Measurements from ENCODE around the gene OPTC. TPM values are rescaled to one million over a fixed set of nuclear protein-coding genes. Genes with fewer than 3 reads are reported as not detected.

The OPTC gene
- total RNA-seq, 1 donor = not detected

GRCh38 chr1:203524152-203524551 is 30.2 kb downstream of the OPTC start:
- Histone ChIP-seq H3K4me1 (ENCODE audit: insufficient read depth, low read length) (peaks cover 9% of the 10 kb centered on the region), H3K27me3 (ENCODE audit: insufficient read depth, low read length) (no peaks in the 10 kb centered on the region), H3K9me3 (ENCODE audit: low read depth, low read length) (no peaks in the 10 kb centered on the region), H3K4me3 (ENCODE audit: low read length) (no peak overlapping the region)

- Histone ChIP-seq H3K9me3 (ENCODE audit: low read depth, low read length) (no peaks in the 10 kb centered on the region), H3K27me3 (ENCODE audit: insufficient read depth, low read length) (no peaks in the 10 kb centered on the region), H3K4me1 (ENCODE audit: insufficient read depth, low read length) (peaks cover 9% of the 10 kb centered on the region), H3K4me3 (ENCODE audit: low read length) (no peak overlapping the region)
These were observed 30.9 kb downstream of the OPTC start for GRCh38 chr1:203524824-203525223.

- Histone ChIP-seq H3K27me3 (ENCODE audit: insufficient read depth, low read length) (no peaks in the 10 kb centered on the region), H3K4me1 (ENCODE audit: insufficient read depth, low read length) (peaks cover 6% of the 10 kb centered on the region), H3K9me3 (ENCODE audit: low read depth, low read length) (no peaks in the 10 kb centered on the region), H3K4me3 (ENCODE audit: low read length) (no peak overlapping the region)
These were observed 31.7 kb downstream of the OPTC start for GRCh38 chr1:203525685-203526084.

DNA sequence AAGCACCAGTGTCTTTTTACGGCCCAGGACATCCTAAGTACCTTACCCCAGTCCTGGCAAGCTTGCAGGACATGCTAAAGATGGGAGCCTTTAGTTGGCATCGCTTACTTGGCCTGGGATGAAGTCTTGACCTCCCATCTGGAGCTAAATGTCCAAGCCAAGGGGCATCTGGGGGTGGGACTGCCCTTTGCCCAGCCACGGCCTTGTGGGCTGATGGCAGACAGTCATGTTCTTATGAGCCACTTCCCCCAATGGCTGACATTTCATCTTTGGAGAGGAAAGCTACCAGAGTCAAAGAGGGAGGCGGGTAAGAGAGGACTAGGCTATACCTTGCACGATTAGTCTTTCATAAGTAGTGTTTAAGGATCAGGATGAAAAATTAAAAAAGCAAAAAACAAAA is 32.2 kb downstream of the OPTC start:
- Histone ChIP-seq H3K27me3 (ENCODE audit: insufficient read depth, low read length) (no peaks in the 10 kb centered on the region), H3K4me1 (ENCODE audit: insufficient read depth, low read length) (peaks cover 6% of the 10 kb centered on the region), H3K4me3 (ENCODE audit: low read length) (no peak overlapping the region), H3K9me3 (ENCODE audit: low read depth, low read length) (no peaks in the 10 kb centered on the region)

DNA sequence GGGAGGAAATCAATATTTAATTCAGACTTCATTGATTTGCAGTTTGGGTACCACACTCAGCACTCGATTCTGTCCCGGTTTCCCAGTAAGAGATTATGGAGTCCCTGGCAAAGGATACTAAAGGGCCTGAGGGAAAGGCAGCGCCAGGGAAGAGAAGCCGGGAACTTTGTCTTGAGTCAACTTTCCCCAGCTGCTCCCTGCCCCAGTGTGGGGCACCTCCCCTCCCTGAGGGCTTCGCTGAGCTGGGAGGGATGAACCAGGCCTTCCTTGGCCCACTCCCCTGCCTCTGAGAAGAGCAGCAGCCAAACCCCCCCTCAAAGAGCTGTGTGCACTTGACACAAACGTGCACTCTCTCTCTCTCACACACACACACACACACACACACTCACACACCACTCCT is 32.6 kb downstream of the OPTC start:
- Histone ChIP-seq H3K4me3 (ENCODE audit: low read length) (no peak overlapping the region), H3K27me3 (ENCODE audit: insufficient read depth, low read length) (no peaks in the 10 kb centered on the region), H3K9me3 (ENCODE audit: low read depth, low read length) (no peaks in the 10 kb centered on the region), H3K4me1 (ENCODE audit: insufficient read depth, low read length) (peaks cover 6% of the 10 kb centered on the region)

DNA sequence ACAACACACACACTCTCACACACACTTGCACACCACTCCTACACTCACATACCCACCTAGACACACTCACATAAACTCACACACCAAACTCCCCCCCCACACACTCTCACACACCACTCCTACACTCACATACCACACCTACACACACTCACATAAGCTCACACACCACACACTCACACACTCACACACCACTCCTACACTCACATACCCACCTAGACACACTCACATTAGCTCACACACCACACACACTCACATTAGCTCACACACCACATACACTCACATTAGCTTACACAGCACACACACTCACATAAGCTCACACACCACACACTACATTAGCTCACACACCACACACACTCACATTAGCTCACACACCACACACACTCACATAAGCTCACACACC is 33.1 kb downstream of the OPTC start:
- Histone ChIP-seq H3K4me3 (ENCODE audit: low read length) (no peak overlapping the region), H3K9me3 (ENCODE audit: low read depth, low read length) (no peaks in the 10 kb centered on the region), H3K27me3 (ENCODE audit: insufficient read depth, low read length) (no peaks in the 10 kb centered on the region), H3K4me1 (ENCODE audit: insufficient read depth, low read length) (peaks cover 6% of the 10 kb centered on the region)

DNA sequence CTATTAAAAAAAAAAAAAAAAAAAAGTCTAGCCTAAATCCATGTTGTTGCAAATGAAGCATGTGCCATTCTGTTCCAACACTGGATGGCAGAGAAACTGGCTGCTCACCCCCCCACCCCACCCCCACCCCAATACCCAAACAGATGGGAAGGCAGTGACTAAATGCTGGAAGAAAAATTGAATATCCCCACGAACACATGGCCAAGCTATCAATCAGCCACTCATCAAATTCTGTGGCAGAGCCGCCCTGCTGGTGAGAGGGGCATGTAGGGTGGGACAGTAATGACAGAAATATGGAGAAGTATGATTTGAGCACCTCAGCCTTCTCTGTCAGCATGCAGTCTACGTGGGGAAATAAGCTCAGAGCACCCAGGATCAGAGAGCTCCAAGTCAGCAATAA is 34.1 kb downstream of the OPTC start:
- H3K9me3 ChIP-seq (ENCODE audit: low read depth, low read length) = no peaks in the 10 kb centered on the region
- no peak overlapping the region for H3K4me3 ChIP-seq (ENCODE audit: low read length)

GRCh38 chr1:203528976-203529835 is 35.3 kb downstream of the OPTC start:
- no peaks in the 10 kb centered on the region for H3K27me3 ChIP-seq (ENCODE audit: insufficient read depth, low read length)
- H3K4me1 ChIP-seq (ENCODE audit: insufficient read depth, low read length) = peaks cover 6% of the 10 kb centered on the region
- H3K4me3 ChIP-seq (ENCODE audit: low read length) = no peak overlapping the region
- no peaks in the 10 kb centered on the region for H3K9me3 ChIP-seq (ENCODE audit: low read depth, low read length)

More for the DNA sequence above, 34.1 kb downstream of the OPTC start:
- peaks cover 6% of the 10 kb centered on the region for H3K4me1 ChIP-seq (ENCODE audit: insufficient read depth, low read length)
- H3K27me3 ChIP-seq (ENCODE audit: insufficient read depth, low read length) = no peaks in the 10 kb centered on the region

GRCh38 chr1:203531063-203531462 is 37.1 kb downstream of the OPTC start:
- Histone ChIP-seq H3K4me3 (ENCODE audit: low read length) (no peak overlapping the region), H3K9me3 (ENCODE audit: low read depth, low read length) (no peaks in the 10 kb centered on the region)

GRCh38 chr1:203534012-203534411 is 40.1 kb downstream of the OPTC start:
- Histone ChIP-seq H3K4me3 (ENCODE audit: low read length) (no peak overlapping the region), H3K4me1 (ENCODE audit: insufficient read depth, low read length) (peaks cover 1% of the 10 kb centered on the region), H3K9me3 (ENCODE audit: low read depth, low read length) (no peaks in the 10 kb centered on the region), H3K27me3 (ENCODE audit: insufficient read depth, low read length) (no peaks in the 10 kb centered on the region)

More at GRCh38 chr1:203531063-203531462, 37.1 kb downstream of the OPTC start:
- Histone ChIP-seq H3K27me3 (ENCODE audit: insufficient read depth, low read length) (no peaks in the 10 kb centered on the region), H3K4me1 (ENCODE audit: insufficient read depth, low read length) (peaks cover 6% of the 10 kb centered on the region)

GRCh38 chr1:203534526-203534925 is 40.6 kb downstream of the OPTC start:
- Histone ChIP-seq H3K9me3 (ENCODE audit: low read depth, low read length) (no peaks in the 10 kb centered on the region), H3K27me3 (ENCODE audit: insufficient read depth, low read length) (no peaks in the 10 kb centered on the region), H3K4me1 (ENCODE audit: insufficient read depth, low read length) (no peaks in the 10 kb centered on the region), H3K4me3 (ENCODE audit: low read length) (no peak overlapping the region)

DNA sequence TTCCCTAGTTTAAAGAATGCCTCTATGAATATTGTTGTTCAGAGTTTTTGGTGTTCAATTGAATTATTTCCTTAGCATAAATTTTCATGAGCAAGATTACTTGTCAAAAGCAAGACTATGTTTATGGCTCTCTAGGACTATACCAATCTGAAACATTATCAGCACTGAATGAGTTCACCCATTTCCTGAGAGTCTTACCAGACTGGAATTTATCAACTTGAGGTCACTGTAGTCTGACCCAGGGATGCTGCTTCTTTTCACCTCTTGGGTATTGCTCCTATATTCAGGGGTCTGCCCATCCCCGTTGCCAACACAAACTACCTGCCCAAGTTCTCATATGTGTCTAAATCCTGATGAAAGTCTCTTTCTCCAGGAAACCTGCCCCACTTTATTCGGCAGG is 42.6 kb downstream of the OPTC start:
- no peaks in the 10 kb centered on the region for H3K27me3 ChIP-seq (ENCODE audit: insufficient read depth, low read length)
- no peaks in the 10 kb centered on the region for H3K9me3 ChIP-seq (ENCODE audit: low read depth, low read length)
- H3K4me1 ChIP-seq (ENCODE audit: insufficient read depth, low read length) = no peaks in the 10 kb centered on the region
- no peak overlapping the region for H3K4me3 ChIP-seq (ENCODE audit: low read length)

DNA sequence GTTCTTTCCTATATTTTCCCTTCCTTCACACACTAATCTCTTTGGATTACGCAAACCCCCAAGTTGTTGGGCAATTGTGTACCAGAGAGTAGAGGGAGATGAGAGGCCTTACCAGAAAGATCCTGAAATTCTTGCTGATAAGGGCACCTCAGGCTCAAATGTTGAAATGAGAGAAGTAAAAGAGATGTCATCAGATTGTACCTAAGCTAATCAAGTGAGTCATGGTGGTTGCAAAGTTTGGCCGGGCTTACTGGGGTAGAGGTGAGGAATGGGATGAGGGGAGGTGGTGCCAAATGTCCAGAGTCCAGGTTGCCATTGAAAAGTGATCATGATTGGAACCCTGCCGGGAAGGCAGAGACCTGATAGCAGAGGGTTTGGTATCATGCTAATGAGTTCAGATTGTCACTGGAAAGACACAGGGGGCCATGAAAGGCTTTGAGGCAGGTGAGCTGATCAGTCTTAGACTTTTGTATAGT is 43.1 kb downstream of the OPTC start:
- Histone ChIP-seq H3K4me3 (ENCODE audit: low read length) (no peak overlapping the region), H3K27me3 (ENCODE audit: insufficient read depth, low read length) (no peaks in the 10 kb centered on the region), H3K9me3 (ENCODE audit: low read depth, low read length) (no peaks in the 10 kb centered on the region), H3K4me1 (ENCODE audit: insufficient read depth, low read length) (no peaks in the 10 kb centered on the region)

GRCh38 chr1:203537806-203538464 is 44.0 kb downstream of the OPTC start:
- no peaks in the 10 kb centered on the region for H3K9me3 ChIP-seq (ENCODE audit: low read depth, low read length)
- H3K4me1 ChIP-seq (ENCODE audit: insufficient read depth, low read length) = no peaks in the 10 kb centered on the region
- H3K27me3 ChIP-seq (ENCODE audit: insufficient read depth, low read length) = no peaks in the 10 kb centered on the region
- no peak overlapping the region for H3K4me3 ChIP-seq (ENCODE audit: low read length)

DNA sequence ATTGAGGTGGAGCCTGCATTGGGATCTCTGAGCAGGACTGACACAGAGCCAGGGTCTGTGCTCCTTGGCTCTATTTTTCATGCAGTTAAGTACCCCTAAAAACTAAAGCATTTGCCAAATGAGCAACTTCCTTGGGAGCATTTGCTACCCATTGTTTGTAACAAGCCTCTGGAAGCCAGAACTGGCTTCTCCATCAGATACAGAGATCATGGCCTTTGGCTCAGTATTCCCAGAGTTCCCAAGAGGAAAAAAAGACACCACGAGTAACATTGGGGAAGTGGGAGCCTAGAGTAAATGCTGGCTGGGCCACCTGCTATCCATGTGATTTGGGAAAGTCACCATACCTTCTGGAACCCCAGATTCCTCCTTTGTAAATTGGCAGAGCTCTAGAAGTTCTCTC is 44.8 kb downstream of the OPTC start:
- no peaks in the 10 kb centered on the region for H3K9me3 ChIP-seq (ENCODE audit: low read depth, low read length)
- no peaks in the 10 kb centered on the region for H3K4me1 ChIP-seq (ENCODE audit: insufficient read depth, low read length)
- no peaks in the 10 kb centered on the region for H3K27me3 ChIP-seq (ENCODE audit: insufficient read depth, low read length)
- no peak overlapping the region for H3K4me3 ChIP-seq (ENCODE audit: low read length)

All from mononuclear cell (primary cell).